T-helper 2 cell treated with Interferon-gamma antibody and Interleukin-4, amounts not matched to agents 100 ng/mL and 5 ng/mL, for 36 hours (primary cell): Measurements from ENCODE around the gene FKBP3. TPM values are rescaled to one million over a fixed set of nuclear protein-coding genes. Genes with fewer than 3 reads are reported as not detected.
"Not testable (repeated sequence)": the region's sequence is repeated elsewhere in the genome, so short reads cannot be mapped to it uniquely, and the experiment has no call there.

ENCODE experiments used
- intact Hi-C: fragments of 100-400 bp; cut with micrococcal nuclease; formaldehyde crosslinking; loops from one replicate; pipeline ENCODE4 v1.15.1; 2023
- total RNA-seq: library from RNA; stranded (reverse); gene quantifications from 2 replicates; pipeline ENCODE4 v1.2.3, GENCODE V29; 2022

Gene FKBP3
- total RNA-seq = 66.7 and 67.0 TPM in 2 replicates

DNA sequence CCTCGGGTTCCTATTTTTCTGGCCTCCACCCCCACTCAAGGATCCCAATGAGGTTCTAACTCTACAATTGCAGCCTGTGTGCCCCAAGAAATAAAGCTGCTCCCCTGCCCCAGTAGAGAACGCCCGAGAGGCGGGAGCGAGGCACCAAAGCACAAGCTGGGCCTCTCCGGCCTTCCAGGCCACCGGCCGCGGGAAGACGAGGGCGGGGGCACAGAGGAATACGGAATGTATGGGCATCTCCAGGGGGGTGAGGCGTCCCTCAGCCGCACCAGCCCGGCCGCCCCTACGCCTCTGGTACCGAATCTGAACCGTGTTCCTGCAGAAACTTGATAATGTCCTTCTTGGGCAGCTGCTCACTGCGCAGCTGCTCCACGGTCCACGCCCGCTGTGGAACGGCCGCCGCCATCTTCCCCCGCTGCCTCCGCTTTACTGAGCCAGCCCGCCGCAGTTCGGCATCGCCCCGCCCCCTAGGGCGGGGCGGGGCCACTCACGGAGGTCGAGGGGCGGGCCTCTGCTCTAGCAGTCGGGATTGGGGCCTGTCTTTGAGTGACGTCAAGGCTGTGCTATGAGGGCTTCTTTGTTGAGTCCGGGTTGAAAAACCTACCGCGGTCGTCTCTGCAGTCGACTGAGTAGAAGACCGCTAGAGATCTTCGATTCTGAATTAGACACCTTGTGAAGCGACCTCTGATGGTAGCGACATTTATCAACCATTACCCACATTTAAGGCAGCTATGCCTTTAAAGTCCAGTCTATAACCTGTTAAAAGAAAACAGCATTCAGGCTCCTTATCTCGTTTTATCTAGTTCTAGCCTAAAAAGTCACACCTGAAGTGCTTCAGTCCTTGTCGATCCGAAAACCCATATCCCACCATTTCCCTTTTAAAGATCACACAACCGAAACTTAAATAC lies at the start of gene FKBP3:
FKBP3 (minus strand) TSS at position 431 of the 908 bp plus-strand sequence; CDS start at position 406, 25 bp downstream.
- intact Hi-C loops = loop anchor here (1.0 to 5.0 kb wide), 7 partner anchors 16 to 237 kb away; partner anchors contain the start of genes MIS18BP1, PRPF39 and TOGARAM1

DNA sequence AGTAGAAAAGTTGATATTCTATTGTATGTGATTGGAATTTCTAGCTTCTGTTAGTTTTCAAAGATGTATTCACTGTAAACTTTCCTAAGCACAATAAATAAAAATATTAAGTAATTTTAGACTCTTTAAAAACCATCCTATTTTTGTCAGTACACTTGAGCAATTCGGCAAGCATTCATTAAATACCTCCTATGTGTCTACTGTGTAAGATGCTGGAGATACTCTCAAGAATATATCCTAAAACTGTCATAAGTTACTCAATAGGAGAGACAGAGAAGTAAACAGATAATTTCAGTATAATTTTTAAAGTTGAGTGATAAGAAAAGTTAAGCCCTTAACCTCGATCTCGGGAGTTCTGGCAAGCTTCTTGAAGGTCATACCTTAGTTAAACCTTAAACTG lies 47.5 kb upstream of the FKBP3 start:
- intact Hi-C loops = no loop called here

DNA sequence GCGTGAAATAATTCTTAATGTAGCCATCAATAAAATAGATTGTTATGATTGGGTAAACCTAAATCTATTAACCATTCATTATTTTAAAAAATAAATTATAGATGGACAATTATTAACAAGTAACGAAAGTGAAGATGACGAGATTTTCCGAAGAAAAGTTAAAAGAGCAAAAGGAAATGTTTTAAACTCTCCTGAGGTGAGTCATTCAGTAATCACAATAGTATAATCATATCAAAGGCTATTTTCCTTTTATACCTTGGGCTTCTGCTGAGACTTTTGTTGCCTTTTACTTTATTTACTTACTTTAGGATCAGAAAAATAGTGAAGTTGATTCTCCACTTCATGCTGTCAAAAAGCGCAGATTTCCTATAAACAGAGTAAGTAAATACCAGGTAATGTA lies 47.0 kb upstream of the FKBP3 start:
- intact Hi-C loops = no loop called here

DNA sequence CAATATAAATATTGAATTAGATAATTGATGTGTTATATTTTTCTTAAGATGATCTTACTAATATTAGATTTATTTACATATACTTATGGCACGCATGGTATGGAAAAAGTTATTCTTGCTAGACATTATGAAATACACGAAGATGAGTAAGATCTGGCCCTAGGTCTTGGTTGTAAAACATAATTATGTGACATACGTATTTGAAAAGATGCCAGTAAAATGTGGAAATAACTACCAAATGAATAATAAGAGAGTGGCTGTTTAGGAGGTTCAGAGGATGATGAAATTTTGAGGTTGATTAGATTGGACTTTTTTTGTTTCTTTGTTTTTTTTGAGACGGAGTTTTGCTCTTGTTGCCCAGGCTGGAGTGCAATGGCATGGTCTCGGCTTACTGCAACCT lies 42.8 kb upstream of the FKBP3 start:
- intact Hi-C loops = no loop called here

GRCh38 chr14:45169906-45170305 lies 35.6 kb upstream of the FKBP3 start:
- intact Hi-C loops = no loop called here

DNA sequence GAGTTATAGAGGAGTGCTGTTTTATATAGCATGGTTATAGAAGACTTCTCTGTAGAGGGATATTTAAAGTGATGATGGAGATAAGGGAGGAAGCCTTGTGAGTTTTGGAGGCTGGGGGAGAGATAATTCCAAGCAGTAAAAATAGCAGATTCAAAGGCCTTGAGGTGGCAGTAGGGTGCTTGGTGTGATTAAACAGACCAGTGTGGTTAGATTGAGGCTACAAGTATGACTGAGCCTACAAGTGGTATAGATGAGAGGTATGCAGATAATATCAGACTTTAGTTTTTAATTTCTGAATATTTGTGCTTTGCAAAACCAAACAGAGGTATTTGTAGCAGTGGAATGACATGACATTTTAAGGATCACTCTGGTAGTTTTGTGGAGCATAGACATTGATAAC lies 21.8 kb upstream of the FKBP3 start:
- intact Hi-C loops = loop anchor here (1.0 kb wide), 1 partner anchor 112 kb away; no protein-coding TSS in a partner anchor

GRCh38 chr14:45150386-45150890 lies 16.2 kb upstream of the FKBP3 start:
- intact Hi-C loops = no loop called here

DNA sequence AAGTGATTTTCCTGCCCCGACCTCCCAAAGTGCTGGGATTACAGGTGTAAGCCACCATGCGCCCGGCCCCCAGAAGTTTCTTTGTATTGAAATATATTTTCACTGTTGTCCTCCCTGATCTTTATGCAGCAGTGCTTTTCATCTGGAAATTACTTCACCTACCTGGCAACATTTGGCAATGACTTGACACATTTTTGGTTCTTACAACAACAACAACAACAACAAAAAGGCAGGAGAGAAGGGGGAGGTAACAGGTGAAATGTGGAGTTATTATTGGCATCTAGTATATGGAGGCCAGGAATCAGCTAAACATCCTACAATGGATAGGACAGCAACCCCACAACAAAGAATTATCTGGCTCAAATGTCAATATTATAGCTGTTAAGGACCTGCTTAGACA lies 15.3 kb upstream of the FKBP3 start:
- intact Hi-C loops = no loop called here

DNA sequence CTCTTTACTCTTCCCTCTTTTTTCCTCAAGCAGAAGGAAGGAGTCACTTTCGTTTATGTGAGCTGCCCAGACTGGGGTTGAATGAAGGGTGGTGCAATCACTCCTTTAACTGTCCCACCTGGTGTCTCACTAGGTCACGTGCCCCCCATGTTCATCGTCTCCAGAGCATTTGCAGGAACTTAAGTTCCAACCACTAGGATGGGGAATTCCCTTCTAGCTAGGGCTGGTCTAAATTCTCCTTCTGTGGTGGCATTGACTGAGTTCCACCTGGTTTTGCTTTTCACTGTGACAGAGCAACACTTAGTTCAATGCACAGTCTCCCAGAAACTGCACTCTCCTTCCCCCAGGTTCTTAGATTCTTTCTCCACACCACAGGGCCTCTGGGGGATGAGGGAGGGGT lies 10.9 kb upstream of the FKBP3 start:
- intact Hi-C loops = no loop called here

DNA sequence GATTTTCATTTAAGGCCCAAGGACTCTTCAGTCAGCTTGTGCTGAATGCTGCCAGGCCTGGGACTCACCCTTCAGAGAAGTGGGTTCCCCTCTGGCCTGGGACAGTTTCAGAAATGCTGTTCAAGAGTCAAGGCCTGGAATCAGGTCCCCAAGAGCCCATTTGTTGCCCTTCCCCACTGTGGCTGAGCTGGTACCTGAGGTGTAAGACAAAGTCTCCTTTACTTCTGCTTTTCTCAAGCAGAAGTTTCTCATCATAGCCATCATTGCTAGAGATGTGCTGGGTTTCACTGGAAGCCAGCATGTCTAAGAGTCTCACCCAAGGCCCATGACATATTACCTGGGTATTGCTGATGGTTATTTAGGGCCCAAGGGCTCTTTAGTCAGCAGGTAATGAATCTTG lies 10.4 kb upstream of the FKBP3 start:
- intact Hi-C loops = no loop called here

GRCh38 chr14:45142083-45142482 lies 7.8 kb upstream of the FKBP3 start:
- intact Hi-C loops = not testable (repeated sequence)

DNA sequence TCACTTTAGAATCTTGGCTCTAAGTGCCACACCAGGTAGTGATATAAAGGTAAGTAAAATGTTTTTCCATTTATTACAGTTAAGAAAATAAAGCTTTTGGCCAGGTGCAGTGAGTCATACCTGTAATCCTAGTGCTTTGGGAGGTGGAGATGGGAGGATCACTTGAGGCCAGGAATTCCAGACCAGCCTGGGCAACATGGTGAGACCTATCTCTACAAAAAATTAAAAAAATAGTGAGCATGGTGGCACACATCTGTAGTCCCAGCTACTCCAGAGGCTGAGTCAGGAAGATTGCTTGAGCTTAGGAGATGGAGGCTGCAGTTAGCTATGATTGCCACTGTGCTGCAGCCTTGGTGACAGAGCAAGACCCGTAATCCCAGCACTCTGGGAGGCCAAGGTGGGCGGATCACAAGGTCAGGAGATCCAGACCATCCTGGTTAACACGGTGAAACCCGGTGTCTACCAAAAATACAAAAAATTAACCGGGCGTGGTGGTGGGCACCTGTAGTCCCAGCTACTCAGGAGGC lies 6.4 kb upstream of the FKBP3 start:
- intact Hi-C loops = no loop called here

DNA sequence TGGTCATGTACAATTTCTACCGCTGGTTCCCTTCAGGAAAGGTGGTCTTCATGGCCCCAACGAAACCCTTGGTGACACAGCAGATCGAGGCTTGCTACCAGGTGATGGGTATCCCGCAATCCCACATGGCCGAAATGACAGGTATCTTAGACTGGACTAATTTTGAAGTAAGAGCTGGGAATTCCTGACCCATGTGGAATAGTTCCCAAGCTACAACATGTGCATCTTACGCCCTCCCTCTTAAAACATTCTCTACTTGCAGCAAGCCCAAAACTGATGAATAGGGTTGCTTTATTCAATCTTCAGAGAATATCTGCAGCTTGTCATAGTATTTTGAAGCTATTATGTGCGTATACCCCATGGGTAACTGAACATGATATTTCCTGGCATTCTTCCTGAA lies 2.1 kb upstream of the FKBP3 start:
- intact Hi-C loops = loop anchor here (5.0 kb wide), 1 partner anchor 66 kb away; no protein-coding TSS in a partner anchor

DNA sequence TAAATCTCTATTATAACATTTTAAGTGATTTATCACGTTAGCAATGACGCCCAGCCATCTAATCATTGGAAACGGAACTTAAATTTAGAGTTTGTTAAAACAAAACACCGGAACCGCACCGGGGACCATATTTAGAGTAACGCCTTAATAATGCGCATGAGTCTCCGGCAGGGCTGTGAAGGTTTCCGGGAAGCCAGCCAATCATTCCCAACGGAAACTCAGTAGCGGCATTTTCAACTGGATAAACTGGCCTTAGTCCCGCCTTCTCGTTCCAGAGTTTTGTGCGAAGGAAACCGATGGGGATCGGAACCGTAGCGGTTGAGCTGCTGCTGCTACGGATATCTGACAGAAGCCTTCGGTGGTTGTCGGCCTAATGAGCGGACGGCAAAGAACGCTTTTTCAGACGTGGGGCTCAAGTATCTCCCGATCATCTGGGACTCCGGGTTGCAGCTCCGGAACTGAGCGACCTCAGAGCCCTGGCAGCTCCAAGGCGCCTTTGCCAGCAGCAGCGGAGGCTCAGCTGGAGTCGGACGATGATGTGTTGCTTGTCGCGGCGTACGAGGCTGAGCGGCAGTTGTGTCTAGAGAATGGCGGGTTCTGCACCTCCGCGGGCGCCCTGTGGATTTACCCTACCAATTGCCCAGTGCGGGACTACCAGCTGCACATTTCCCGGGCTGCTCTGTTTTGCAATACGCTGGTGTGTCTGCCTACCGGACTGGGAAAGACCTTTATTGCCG lies 1.5 kb upstream of the FKBP3 start, which contains the start of gene FANCM:
FANCM (plus strand) TSS at position 272 of the 737 bp plus-strand sequence; CDS start at position 374, 102 bp downstream.
- intact Hi-C loops = loop anchor here (2.0 to 5.0 kb wide), 2 partner anchors 17 to 66 kb away; no protein-coding TSS in a partner anchor

GRCh38 chr14:45135156-45135555 lies 875 bp upstream of the FKBP3 start:
- intact Hi-C loops = loop anchor here (2.0 to 5.0 kb wide), 2 partner anchors 16 to 67 kb away; no protein-coding TSS in a partner anchor

DNA sequence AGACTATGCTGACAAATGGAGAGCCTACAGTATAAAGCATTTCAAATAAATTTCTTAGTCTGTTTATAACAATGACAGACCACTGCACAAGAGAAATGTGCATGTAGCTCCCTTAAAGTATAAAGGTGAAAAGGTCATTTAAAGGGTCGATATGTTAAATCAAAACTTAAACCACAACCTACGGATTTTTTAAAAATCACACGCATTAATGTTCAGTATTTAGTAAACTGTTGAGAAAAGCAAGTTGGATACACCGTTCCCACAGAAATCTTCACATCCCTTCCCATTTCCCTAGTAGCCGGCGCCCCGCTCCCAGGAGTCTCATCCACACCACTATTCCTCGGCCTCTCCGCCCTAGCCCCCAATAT lies 614 bp downstream of the FKBP3 start:
- intact Hi-C loops = loop anchor here (1.0 to 5.0 kb wide), 7 partner anchors 15 to 236 kb away; partner anchors contain the start of genes MIS18BP1, PRPF39 and TOGARAM1

DNA sequence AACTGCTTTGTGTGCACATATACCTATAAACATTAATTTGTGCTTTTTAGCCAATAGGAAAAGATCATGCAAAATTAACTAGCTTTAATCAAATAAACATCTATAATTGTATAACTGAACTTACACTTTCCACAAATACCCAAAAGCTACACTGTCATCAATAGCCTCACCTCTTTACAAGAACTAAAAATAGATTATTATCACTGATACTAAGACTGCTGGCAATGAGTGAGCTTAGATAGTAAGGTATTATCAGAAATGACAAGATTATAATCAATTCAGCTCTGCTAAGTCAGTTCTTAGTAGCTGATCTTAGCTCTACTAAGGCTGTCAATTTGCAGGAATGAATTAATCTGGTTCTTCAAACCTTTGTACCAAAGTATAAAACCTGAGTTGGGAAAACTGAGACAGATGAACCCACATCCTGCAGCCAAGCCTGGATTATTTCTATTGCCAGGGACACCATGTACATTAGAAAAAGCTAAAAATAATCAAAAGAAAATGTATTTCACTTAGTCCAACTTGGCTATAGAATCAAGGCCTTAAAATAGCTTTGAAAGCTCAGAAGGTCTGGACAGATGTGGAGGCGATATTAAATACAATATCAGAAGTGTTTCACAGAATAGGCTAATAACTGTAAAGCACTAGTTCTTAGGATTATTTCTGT lies 5.2 kb downstream of the FKBP3 start:
- intact Hi-C loops = no loop called here

GRCh38 chr14:45125754-45126153 lies 8.5 kb downstream of the FKBP3 start:
- intact Hi-C loops = no loop called here

DNA sequence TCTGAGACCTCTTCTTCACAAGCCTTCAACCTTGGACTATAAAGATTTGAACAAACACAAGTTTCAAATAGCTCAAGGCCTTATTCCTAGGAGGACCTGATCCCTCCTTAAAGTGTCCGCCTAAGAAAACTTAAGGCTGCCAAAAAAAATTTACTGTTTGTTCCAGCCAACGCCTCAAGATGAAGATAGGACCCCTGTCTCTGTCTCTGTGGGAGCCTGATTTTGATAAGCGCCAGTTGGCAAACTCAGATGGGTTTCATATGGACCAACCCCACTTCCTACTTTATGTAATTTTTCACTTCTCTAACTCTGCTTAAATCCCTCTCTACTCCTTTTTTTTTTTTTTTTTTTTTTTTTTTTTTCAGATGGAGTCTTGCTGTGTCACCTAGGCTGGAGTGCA lies 11.0 kb downstream of the FKBP3 start:
- intact Hi-C loops = no loop called here

DNA sequence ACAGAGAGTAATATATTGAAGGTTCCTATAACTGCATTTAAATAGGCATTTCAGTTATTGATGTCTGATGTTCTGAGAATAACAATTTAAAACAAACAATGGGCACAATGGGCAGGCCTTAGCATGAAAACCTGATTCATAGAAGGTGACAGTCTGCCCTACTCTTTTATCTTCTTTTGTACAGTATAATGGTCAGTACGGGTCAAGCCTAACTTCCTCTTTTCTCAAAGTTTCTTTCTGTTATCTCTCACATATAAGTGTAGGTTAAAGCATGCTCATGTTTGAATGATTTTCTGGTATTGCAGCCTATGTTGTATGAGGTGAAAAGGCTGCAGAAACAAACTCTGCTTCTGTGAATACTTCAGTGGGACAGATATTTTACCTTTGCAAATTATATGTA lies 14.2 kb downstream of the FKBP3 start:
- intact Hi-C loops = no loop called here

- intact Hi-C loops = loop anchor here (2.0 kb wide), 1 partner anchor 16 kb away; the partner anchor contains the start of genes FANCM and FKBP3
These were observed 15.7 kb downstream of the FKBP3 start for GRCh38 chr14:45118594-45118993.
